ENCODE results near the gene CDH7. TPM values are rescaled to one million over a fixed set of nuclear protein-coding genes. Genes with fewer than 3 reads are reported as not detected.

The CDH7 gene
- total RNA-seq = not detected in 2 replicates

- ATAC-seq (ENCODE audit: low read depth) (no peak), DNase-seq (no peak)
- no peak for TF ChIP-seq CTCF (IDR thresholded peaks at IDR 0.05)
- Mint-ChIP-seq H3K4me3 (no peak within 1 kb of the TSS), H3K27ac (no peak within 1 kb of the TSS), H3K36me3 (ENCODE audit: low read depth) (no peaks in the 10 kb centered on the region), H3K4me1 (no peaks in the 10 kb centered on the region), H3K9me3 (no peaks in the 10 kb centered on the region), H3K27me3 (peaks cover 7% of the 10 kb centered on the region)
- intact Hi-C loops (cut with micrococcal nuclease) = loop anchor here (5.0 kb wide), 1 partner anchor 1713 kb away; no protein-coding TSS in a partner anchor
- ChIA-PET POLR2A (no interaction called here), CTCF (no interaction called here)
Measured at GRCh38 chr18:65750389-65751154, at the start of gene CDH7. Gene CDH7, plus strand, starts transcription at chr18:65751012. Its CDS starts 11,831 bp downstream, at chr18:65762843.

GRCh38 chr18:65704046-65704445 lies 46.8 kb upstream of the CDH7 start:
- no peak for ATAC-seq (ENCODE audit: low read depth)
- TF ChIP-seq CTCF (IDR thresholded peaks at IDR 0.05) = no peak
- no peaks in the 10 kb centered on the region for H3K4me1 Mint-ChIP-seq
- H3K27ac Mint-ChIP-seq = no peak overlapping the region
- peaks cover 2% of the 10 kb centered on the region for H3K9me3 Mint-ChIP-seq
- intact Hi-C loops (cut with micrococcal nuclease) = no loop called here
- CTCF ChIA-PET = no interaction called here
- H3K4me3 Mint-ChIP-seq = no peak overlapping the region
- no peaks in the 10 kb centered on the region for H3K36me3 Mint-ChIP-seq (ENCODE audit: low read depth)
- DNase-seq = no peak
- no peaks in the 10 kb centered on the region for H3K27me3 Mint-ChIP-seq
- POLR2A ChIA-PET = no interaction called here

GRCh38 chr18:65706646-65707045 lies 44.2 kb upstream of the CDH7 start:
- no peak overlapping the region for H3K27ac Mint-ChIP-seq
- H3K4me1 Mint-ChIP-seq = no peaks in the 10 kb centered on the region
- DNase-seq (no peak), ATAC-seq (ENCODE audit: low read depth) (no peak)
- no peak for TF ChIP-seq CTCF (IDR thresholded peaks at IDR 0.05)
- H3K27me3 Mint-ChIP-seq = no peaks in the 10 kb centered on the region
- H3K4me3 Mint-ChIP-seq = no peak overlapping the region
- H3K9me3 Mint-ChIP-seq = peaks cover 2% of the 10 kb centered on the region
- ChIA-PET POLR2A (no interaction called here), CTCF (no interaction called here)
- H3K36me3 Mint-ChIP-seq (ENCODE audit: low read depth) = no peaks in the 10 kb centered on the region
- intact Hi-C loops (cut with micrococcal nuclease) = no loop called here

GRCh38 chr18:65711493-65711892 lies 39.3 kb upstream of the CDH7 start:
- Mint-ChIP-seq H3K9me3 (peaks cover 3% of the 10 kb centered on the region), H3K36me3 (ENCODE audit: low read depth) (no peaks in the 10 kb centered on the region), H3K27ac (no peak overlapping the region), H3K4me1 (no peaks in the 10 kb centered on the region), H3K27me3 (no peaks in the 10 kb centered on the region), H3K4me3 (no peak overlapping the region)
- no peak for ATAC-seq (ENCODE audit: low read depth)
- intact Hi-C loops (cut with micrococcal nuclease) = no loop called here
- DNase-seq = no peak
- ChIA-PET CTCF (no interaction called here), POLR2A (no interaction called here)
- no peak for TF ChIP-seq CTCF (IDR thresholded peaks at IDR 0.05)

- intact Hi-C loops (cut with micrococcal nuclease) = no loop called here
- CTCF ChIA-PET = no interaction called here
- Mint-ChIP-seq H3K4me3 (no peak overlapping the region), H3K36me3 (ENCODE audit: low read depth) (no peaks in the 10 kb centered on the region), H3K27me3 (no peaks in the 10 kb centered on the region), H3K27ac (no peak overlapping the region), H3K4me1 (no peaks in the 10 kb centered on the region), H3K9me3 (peaks cover 9% of the 10 kb centered on the region)
- ATAC-seq (ENCODE audit: low read depth) (no peak), DNase-seq (no peak)
- POLR2A ChIA-PET = no interaction called here
- TF ChIP-seq CTCF (IDR thresholded peaks at IDR 0.05) = no peak
Measured at GRCh38 chr18:65721619-65722018, 29.2 kb upstream of the CDH7 start.

Measured in activated B cell treated with CpG ODN at 0.5 μM for 24 hours (primary cell).